Stimulated activated memory B cell treated with anti-CD40 and anti-IgM and Interleukin-4, amounts not matched to agents 10 μg/mL and 1 μg/mL and 100 μg/mL, for 72 hours (primary cell): Measurements from ENCODE around the gene GRIA1.

ENCODE experiments used
- ATAC-seq: fragments of 150-1000 bp; cut with Tn5 transposase; 2 replicates; pipeline ENCODE4 v1.10.0; 2021
- H3K27ac Mint-ChIP-seq: one replicate; pipeline ENCODE4 v1.8.0; 2022; ENCODE audit warnings: mild to moderate bottlenecking, mixed read lengths
- H3K27me3 Mint-ChIP-seq: one replicate; pipeline ENCODE4 v1.8.0; 2022; ENCODE audit warnings: mixed read lengths
- H3K36me3 Mint-ChIP-seq: one replicate; pipeline ENCODE4 v1.8.0; 2022; ENCODE audit warnings: mixed read lengths
- H3K4me1 Mint-ChIP-seq: one replicate; pipeline ENCODE4 v1.8.0; 2022; ENCODE audit warnings: mixed read lengths
- H3K4me3 Mint-ChIP-seq: one replicate; pipeline ENCODE4 v1.8.0; 2022; ENCODE audit warnings: mild to moderate bottlenecking, moderate library complexity, mixed read lengths
- H3K9me3 Mint-ChIP-seq: one replicate; pipeline ENCODE4 v1.8.0; 2022; ENCODE audit warnings: mixed read lengths

The GRIA1 gene

DNA sequence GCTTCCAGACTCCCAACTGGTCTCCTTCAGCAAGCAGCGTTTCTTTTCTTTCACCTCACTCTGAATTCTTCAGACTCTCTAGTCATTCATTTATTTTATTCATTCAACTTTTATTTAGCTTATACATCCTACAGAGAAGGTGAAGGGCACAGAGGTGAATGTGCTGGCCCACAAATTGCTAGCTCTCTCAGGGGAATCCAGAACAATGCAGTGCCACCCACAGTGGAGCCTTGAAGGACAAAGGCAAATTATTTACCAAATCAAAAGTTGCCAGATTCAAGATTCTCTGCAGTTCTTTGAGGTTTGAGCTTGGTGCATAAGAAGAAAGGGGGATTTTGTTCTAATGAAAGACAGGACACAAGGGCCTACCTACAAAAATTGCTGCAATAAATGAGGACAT, 29.7 kb downstream of the GRIA1 start:
- no peaks in the 10 kb centered on the region for H3K4me1 Mint-ChIP-seq
- H3K9me3 Mint-ChIP-seq, result peaks cover 2% of the 10 kb centered on the region
- no peak for ATAC-seq
- no peaks in the 10 kb centered on the region for H3K27me3 Mint-ChIP-seq
- no peak overlapping the region for H3K4me3 Mint-ChIP-seq
- no peak overlapping the region for H3K27ac Mint-ChIP-seq
- no peaks in the 10 kb centered on the region for H3K36me3 Mint-ChIP-seq

DNA sequence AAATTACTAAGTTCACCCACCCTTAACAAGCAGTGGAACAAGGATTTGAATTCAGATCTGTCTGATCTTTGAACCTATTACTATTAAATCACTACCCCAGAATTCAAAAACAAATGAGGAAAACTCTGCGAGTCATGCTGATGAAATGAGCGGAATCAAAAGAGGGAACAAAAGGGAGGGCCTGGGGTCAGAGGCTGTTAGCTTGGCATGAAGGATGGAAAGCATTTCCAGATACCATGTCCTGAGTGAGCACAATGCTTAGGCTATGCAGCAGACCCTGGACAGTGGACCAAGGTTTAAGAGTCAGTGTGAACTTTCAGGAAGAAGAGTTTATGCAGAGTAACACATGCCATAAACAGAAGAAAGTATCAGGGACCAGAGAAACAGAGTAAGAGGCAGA, 30.5 kb downstream of the GRIA1 start:
- ATAC-seq, result no peak
- Mint-ChIP-seq H3K4me3 (no peak overlapping the region), H3K9me3 (no peaks in the 10 kb centered on the region), H3K4me1 (no peaks in the 10 kb centered on the region), H3K27ac (no peak overlapping the region), H3K27me3 (no peaks in the 10 kb centered on the region), H3K36me3 (no peaks in the 10 kb centered on the region)

DNA sequence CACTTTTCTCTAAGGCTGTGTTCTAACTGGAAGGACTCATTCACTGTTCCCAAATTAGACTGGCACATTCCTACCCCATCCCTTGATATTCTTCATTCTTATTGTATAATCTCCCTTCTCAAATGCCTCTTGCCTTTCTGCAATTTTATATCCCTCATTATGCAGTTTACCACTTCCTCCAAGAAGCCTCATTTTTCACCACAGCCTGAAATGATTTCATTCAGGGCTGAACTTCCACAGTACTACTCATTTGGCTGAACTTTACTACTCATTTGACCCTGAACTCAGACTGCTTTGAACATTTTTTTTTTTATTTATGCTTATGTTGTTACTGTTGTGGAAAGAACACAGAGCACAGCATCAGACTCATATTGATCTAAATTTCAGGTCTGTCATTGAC, 32.7 kb downstream of the GRIA1 start:
- H3K36me3 Mint-ChIP-seq, result no peaks in the 10 kb centered on the region
- no peaks in the 10 kb centered on the region for H3K9me3 Mint-ChIP-seq

DNA sequence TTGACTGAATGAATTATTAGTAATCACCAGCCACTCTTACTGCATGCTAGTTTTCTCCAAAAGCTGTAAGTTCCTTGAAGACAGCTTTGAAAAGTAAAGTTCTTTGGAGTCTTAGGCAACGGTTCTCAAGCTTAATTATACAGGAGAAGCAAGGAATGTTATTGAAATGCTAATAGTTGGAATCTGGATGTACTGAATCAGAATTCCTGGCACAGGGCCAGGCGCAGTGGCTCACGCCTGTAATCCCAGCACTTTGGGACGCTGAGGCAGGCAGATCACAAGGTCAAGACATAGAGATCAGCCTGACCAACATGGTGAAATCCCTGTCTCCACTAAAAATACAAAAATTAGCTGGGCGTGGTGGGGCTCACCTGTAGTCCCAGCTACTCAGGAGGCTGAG, 33.4 kb downstream of the GRIA1 start:
- Mint-ChIP-seq H3K27me3 (no peaks in the 10 kb centered on the region), H3K4me1 (no peaks in the 10 kb centered on the region), H3K9me3 (peaks cover 2% of the 10 kb centered on the region), H3K36me3 (no peaks in the 10 kb centered on the region), H3K27ac (no peak overlapping the region), H3K4me3 (no peak overlapping the region)
- ATAC-seq, result no peak

More for the DNA sequence above, 32.7 kb downstream of the GRIA1 start:
- Mint-ChIP-seq H3K27ac (no peak overlapping the region), H3K4me3 (no peak overlapping the region), H3K27me3 (no peaks in the 10 kb centered on the region), H3K4me1 (no peaks in the 10 kb centered on the region)
- ATAC-seq, result no peak

DNA sequence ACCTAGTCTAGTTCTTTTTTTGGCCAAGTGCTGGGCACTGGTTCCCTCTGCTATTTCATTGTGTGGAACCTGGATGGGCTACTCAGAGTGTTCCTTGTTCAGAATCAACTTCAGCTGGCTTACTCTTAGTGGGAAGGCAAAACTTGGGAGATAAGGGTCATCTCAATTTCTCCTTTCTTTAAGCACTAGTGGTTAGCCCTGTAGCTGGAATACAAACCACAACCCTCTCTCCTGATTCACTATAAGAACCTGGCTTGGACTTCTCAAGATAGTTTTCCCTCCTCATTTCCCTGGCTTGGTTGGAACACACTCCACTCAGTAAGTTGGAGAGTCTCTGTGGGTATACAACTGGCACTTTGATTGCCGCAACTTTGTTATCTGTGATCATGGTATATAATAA, 35.1 kb downstream of the GRIA1 start:
- H3K9me3 Mint-ChIP-seq, result peaks cover 2% of the 10 kb centered on the region
- H3K4me3 Mint-ChIP-seq, result no peak overlapping the region
- no peaks in the 10 kb centered on the region for H3K4me1 Mint-ChIP-seq
- no peak for ATAC-seq
- H3K36me3 Mint-ChIP-seq, result no peaks in the 10 kb centered on the region
- H3K27me3 Mint-ChIP-seq, result no peaks in the 10 kb centered on the region
- no peak overlapping the region for H3K27ac Mint-ChIP-seq

DNA sequence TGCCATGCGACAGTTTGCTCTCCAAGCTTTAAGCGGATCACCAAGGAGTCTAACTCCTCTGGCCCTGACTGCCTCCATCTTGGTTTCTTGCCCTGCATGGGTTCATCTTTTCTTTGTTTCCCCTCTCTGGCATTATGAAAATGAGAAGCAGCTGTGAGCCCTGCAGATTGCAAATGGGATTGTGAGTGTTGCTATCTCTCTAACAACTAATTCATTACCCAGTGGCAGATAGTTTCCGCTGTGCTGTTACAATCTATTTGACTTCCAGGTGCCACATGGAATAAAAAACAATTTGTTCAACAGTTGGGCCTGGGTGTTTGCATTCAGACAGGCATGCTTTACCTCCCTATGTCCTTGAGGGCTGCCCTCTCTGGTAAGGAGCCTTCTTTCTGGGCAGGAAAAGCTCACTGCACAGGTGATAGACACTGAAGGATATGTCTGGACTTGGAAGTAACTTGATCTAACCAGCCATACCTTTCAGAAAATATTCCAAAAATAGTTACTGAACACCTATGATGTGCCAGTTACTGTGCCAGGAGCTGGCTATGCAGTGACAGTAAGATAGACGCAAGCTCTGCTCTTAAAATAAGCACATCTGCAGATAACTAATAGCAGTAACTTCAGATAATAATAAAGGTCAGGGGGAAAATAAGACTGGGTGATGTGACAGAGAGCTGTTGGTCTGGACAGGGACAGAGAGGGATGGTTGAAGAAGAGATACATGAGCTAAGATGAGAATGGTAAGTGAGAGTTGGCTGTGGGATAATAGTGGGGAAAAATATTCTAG, 40.1 kb downstream of the GRIA1 start:
- Mint-ChIP-seq H3K36me3 (no peaks in the 10 kb centered on the region), H3K27me3 (no peaks in the 10 kb centered on the region), H3K4me3 (no peak overlapping the region), H3K27ac (no peak overlapping the region), H3K9me3 (peaks cover 2% of the 10 kb centered on the region), H3K4me1 (no peaks in the 10 kb centered on the region)
- no peak for ATAC-seq

DNA sequence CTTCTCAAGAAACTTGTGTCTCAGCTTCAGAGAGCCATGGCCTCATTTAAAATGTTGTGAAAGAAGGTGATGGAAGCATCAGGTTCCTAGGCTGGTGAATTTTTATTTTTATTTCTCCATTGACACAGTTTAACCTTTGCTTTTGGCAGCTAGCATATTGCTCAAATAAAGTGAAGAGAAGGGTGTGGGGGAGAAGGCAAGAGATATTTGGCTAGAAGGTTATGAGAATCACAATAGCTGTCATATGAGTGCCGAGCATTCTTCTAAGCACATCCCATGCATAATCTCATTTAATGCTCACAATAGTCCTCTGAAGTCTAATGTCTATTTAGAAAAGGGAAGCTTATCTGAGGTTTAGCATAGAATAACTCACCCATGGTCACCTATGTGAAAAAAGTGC, 43.1 kb downstream of the GRIA1 start:
- no peak overlapping the region for H3K4me3 Mint-ChIP-seq
- H3K36me3 Mint-ChIP-seq, result no peaks in the 10 kb centered on the region
- ATAC-seq, result no peak
- no peaks in the 10 kb centered on the region for H3K27me3 Mint-ChIP-seq
- H3K27ac Mint-ChIP-seq, result no peak overlapping the region
- peaks cover 2% of the 10 kb centered on the region for H3K9me3 Mint-ChIP-seq
- H3K4me1 Mint-ChIP-seq, result no peaks in the 10 kb centered on the region

DNA sequence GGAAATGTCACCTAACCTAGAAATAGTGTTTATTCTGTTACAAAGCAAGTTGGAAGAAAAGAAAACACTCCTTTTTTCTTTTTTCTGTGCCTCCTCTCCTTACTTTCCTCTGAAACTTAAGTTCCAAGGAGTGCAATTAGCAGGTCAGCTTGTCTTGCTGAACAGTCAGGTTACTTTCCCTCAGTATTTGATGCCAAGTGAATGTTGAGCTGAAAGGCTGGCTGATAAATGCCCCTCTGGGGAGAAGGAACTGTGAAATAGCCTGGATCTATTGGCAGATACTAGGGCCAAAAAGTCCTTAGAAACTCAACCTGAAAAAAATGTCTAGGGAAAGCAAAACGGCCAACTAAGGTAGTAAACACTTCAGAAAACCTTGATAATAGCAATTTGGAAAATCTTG, 43.6 kb downstream of the GRIA1 start:
- H3K4me3 Mint-ChIP-seq, result no peak overlapping the region
- no peaks in the 10 kb centered on the region for H3K9me3 Mint-ChIP-seq
- no peaks in the 10 kb centered on the region for H3K36me3 Mint-ChIP-seq
- ATAC-seq, result no peak
- no peaks in the 10 kb centered on the region for H3K27me3 Mint-ChIP-seq
- no peaks in the 10 kb centered on the region for H3K4me1 Mint-ChIP-seq
- H3K27ac Mint-ChIP-seq, result no peak overlapping the region

DNA sequence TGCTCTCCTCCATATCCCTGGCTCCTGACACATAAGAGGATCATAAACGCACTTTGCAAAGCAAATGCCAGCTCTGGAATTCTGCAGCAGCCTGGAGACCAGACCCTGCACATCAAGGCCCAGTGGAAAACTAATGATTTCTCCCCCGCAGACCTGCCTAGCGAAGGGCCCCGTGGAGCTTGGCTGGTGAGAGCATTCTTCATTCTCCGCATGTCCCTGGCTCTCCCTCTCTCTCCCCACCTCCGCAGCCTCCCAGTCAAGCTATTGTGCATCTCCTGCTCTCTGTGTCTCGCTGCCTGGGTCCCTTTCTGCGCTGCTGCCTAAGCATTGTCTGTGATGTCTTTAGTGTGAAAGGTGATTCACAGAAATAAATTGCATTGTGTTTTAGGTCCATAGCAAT, 46.7 kb downstream of the GRIA1 start:
- no peak overlapping the region for H3K4me3 Mint-ChIP-seq
- H3K9me3 Mint-ChIP-seq, result no peaks in the 10 kb centered on the region
- H3K27ac Mint-ChIP-seq, result no peak overlapping the region
- ATAC-seq, result no peak
- H3K27me3 Mint-ChIP-seq, result no peaks in the 10 kb centered on the region
- no peaks in the 10 kb centered on the region for H3K4me1 Mint-ChIP-seq
- no peaks in the 10 kb centered on the region for H3K36me3 Mint-ChIP-seq

DNA sequence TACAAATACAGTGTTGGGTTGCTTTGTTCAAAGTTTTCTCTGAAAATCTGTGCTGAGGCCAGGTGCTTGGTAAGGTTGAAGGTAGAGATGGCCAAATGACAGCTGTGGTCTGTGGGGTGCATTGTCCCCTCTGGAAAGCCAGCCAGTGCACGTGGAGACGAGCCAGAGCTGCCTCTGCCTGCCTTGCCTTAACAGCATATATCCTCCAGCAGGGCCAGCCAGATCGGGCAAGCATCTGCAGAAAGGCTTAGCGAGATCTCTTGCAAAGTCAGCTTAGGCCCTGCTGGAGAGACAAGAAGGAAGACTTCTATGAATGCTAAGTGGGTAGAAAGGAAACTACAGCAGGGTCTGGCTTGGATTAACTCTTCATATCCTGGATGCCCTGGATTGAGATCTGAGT, 49.5 kb downstream of the GRIA1 start:
- ATAC-seq, result no peak
- no peaks in the 10 kb centered on the region for H3K27me3 Mint-ChIP-seq
- H3K4me1 Mint-ChIP-seq, result no peaks in the 10 kb centered on the region
- H3K27ac Mint-ChIP-seq, result no peak overlapping the region
- H3K9me3 Mint-ChIP-seq, result peaks cover 6% of the 10 kb centered on the region
- H3K36me3 Mint-ChIP-seq, result no peaks in the 10 kb centered on the region
- no peak overlapping the region for H3K4me3 Mint-ChIP-seq

DNA sequence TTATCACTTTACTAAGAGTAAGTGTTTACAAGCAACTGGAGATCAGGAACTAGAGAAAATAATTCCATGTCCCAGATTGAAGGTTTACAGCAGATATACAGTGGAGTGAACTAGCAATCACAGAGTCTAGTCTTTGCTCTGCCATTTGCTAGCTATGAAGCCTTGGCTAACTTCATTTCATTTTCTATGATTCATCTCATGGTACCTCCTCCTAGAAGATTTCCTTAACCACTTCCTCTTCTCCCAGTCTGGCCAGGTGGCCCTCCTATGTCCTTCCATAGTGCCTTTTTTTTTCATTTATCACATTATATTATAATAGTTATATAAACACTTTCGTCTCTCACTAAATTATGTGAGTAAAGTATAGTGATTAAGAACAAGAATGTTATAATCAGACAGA, 52.1 kb downstream of the GRIA1 start:
- no peaks in the 10 kb centered on the region for H3K36me3 Mint-ChIP-seq
- no peak overlapping the region for H3K4me3 Mint-ChIP-seq
- no peak overlapping the region for H3K27ac Mint-ChIP-seq
- no peaks in the 10 kb centered on the region for H3K4me1 Mint-ChIP-seq
- peaks cover 6% of the 10 kb centered on the region for H3K9me3 Mint-ChIP-seq
- H3K27me3 Mint-ChIP-seq, result no peaks in the 10 kb centered on the region
- ATAC-seq, result no peak

DNA sequence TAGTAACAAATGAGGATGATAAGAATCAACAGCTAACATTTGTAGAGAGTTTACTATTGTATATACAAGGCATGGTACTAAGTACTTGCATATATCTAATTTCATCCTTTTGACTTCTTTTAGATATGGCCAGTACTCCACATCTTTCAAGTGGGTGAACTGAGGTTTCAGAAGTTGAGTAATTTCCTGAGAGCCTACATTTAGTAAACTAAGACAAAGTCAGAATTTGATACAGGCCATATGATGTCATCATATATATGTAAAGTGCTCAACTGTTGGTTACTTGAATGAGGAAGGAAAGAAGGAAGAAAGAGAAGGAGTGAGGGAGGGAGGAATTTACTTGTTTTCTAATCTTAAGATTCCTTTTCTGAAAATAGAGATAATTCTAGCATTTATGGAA, 52.8 kb downstream of the GRIA1 start:
- Mint-ChIP-seq H3K27me3 (no peaks in the 10 kb centered on the region), H3K27ac (no peak overlapping the region), H3K36me3 (no peaks in the 10 kb centered on the region), H3K4me3 (no peak overlapping the region), H3K9me3 (peaks cover 6% of the 10 kb centered on the region), H3K4me1 (no peaks in the 10 kb centered on the region)
- no peak for ATAC-seq

DNA sequence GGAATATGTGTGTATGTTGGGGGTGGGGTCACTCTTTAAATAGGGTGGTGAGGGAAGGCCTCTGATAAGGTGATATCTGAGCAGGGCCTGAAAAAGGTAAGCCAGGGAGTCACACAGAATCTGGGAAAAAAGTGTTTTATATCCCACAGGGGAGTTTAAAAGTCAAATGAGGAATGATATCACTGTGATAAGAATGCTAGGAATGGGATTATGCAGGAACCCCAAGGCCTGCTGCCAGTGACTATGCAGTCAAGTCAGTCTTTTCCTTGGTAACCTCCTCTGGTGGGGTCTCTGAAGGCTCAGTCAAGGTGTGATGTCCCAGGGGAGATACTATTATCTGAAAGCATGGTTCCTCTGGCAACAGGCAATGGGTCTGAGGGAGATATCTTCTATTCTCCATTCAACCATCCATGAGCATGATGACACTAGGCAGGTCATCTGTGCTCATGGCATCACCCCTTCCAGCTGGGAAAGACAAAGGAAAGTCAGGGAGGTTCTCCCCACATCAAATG, 53.5 kb downstream of the GRIA1 start:
- no peaks in the 10 kb centered on the region for H3K4me1 Mint-ChIP-seq
- ATAC-seq, result no peak
- no peaks in the 10 kb centered on the region for H3K27me3 Mint-ChIP-seq
- H3K36me3 Mint-ChIP-seq, result no peaks in the 10 kb centered on the region
- H3K9me3 Mint-ChIP-seq, result peaks cover 6% of the 10 kb centered on the region
- H3K27ac Mint-ChIP-seq, result no peak overlapping the region
- H3K4me3 Mint-ChIP-seq, result no peak overlapping the region

DNA sequence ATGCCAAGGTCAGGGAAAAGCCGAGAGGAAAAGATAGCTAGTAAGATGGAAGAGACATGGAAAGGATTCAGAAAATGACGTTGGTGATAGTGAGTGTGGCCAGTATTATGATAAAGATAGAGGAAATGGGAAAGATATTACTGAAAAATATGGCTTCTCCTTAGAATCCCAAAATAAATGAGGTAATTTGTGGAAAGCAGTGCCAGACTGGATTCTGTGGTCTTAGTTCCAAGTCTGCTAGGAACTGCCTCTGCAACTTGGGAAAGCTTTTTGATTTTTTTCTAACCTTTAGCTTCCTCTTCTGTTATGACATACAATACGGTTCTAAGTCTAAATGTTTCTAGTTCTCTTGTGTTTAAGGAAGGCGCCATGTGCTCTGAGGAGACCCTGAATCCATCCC, 54.2 kb downstream of the GRIA1 start:
- H3K27ac Mint-ChIP-seq, result no peak overlapping the region
- no peak overlapping the region for H3K4me3 Mint-ChIP-seq
- H3K36me3 Mint-ChIP-seq, result no peaks in the 10 kb centered on the region
- no peaks in the 10 kb centered on the region for H3K27me3 Mint-ChIP-seq
- H3K4me1 Mint-ChIP-seq, result no peaks in the 10 kb centered on the region
- no peak for ATAC-seq
- H3K9me3 Mint-ChIP-seq, result peaks cover 6% of the 10 kb centered on the region

DNA sequence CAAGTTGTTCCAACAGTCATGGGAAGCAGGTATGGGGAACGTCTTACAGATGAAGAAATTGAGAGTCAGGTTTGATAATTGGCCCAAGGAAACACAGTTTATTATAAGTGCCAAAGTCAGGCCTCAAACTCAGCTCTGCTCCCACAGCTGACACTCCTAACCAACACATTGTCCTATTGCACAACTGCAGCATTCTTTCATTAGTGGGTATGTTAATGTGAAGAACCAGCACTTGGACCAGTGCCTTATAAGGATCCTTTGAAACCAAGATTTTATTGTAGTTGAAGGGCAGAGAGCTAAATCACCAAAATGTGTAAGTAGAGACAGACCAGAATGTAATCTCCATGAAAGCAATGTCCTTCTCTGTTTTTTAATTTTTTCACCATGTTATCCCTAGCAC, 56.1 kb downstream of the GRIA1 start:
- peaks cover 6% of the 10 kb centered on the region for H3K9me3 Mint-ChIP-seq
- no peak for ATAC-seq
- H3K4me3 Mint-ChIP-seq, result no peak overlapping the region
- H3K36me3 Mint-ChIP-seq, result no peaks in the 10 kb centered on the region
- H3K4me1 Mint-ChIP-seq, result no peaks in the 10 kb centered on the region
- H3K27ac Mint-ChIP-seq, result no peak overlapping the region
- no peaks in the 10 kb centered on the region for H3K27me3 Mint-ChIP-seq

DNA sequence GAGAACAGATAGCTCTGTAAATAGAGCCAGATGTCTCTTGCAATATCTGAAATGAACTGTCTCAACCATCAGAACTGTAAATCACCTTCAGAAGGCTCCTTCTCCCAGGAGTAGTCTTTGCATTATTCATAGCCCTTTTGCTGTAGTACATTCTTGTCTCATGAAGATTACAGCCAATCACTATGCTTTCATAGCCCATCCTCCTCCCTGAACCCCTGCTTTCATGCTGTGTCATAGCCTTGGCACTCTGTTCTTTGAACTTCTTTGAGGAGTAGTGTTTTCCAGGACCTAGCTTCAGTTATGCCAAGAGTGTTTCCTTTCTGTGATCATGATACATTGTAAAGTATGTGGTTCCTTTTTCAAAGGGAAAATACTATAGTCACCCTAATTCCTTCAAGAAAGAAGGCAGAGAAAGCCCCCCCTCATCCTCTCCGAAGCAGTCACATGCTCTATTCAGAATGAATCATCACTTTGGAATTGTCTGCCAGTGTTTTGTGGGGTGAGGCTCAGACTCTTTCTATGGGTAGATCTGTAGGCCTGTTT, 61.1 kb downstream of the GRIA1 start:
- Mint-ChIP-seq H3K27ac (no peak overlapping the region), H3K4me1 (no peaks in the 10 kb centered on the region), H3K9me3 (no peaks in the 10 kb centered on the region), H3K4me3 (no peak overlapping the region), H3K27me3 (no peaks in the 10 kb centered on the region), H3K36me3 (no peaks in the 10 kb centered on the region)
- no peak for ATAC-seq
